HepG2 (cell line): Measurements from ENCODE around the gene GH2. TPM values are rescaled to one million over a fixed set of nuclear protein-coding genes. Genes with fewer than 3 reads are reported as not detected.

ENCODE experiments used
- ADNP ChIP-seq: sonication (generic); formaldehyde crosslinking; IDR thresholded peaks from 2 replicates; pipeline ENCODE4 v1.4.0; 2020; ENCODE audit warnings: missing genetic modification reagents
- ARID2 ChIP-seq: sonication (generic); formaldehyde crosslinking; IDR thresholded peaks from 2 replicates; pipeline ENCODE4 v1.8.1; 2022; ENCODE audit warnings: mild to moderate bottlenecking, missing genetic modification reagents, borderline replicate concordance
- CBX2 ChIP-seq, 2 experiments: fragments of 200-600 bp in 1 of 2; sonication (generic); formaldehyde crosslinking in 1 of 2; IDR thresholded peaks; 2 replicates each; pipeline versions ENCODE4 v1.7.0 to v1.8.1; 2018 to 2022; ENCODE audit warnings: low read depth in 2 of 2, low read length in 1 of 2, mild to moderate bottlenecking in 1 of 2, missing genetic modification reagents in 1 of 2
- DNMT1 ChIP-seq: sonication (generic); formaldehyde crosslinking; IDR thresholded peaks from 2 replicates; pipeline ENCODE4 v1.5.1; 2020; ENCODE audit warnings: mild to moderate bottlenecking, missing genetic modification reagents
- EP300 ChIP-seq, 3 experiments: sonication (generic) in 1 of 3; formaldehyde crosslinking in 1 of 3; IDR thresholded peaks; 2 replicates each; pipeline versions ENCODE4 v1.5.1 to v1.6.1; 2011 to 2020; ENCODE audit warnings: low read depth in 2 of 3, low read length in 2 of 3, borderline replicate concordance in 1 of 3, improper control_type of control experiment in 1 of 3, mild to moderate bottlenecking in 1 of 3, missing genetic modification reagents in 1 of 3, moderate library complexity in 1 of 3
- HOXA7 ChIP-seq: sonication (generic); formaldehyde crosslinking; IDR thresholded peaks from 2 replicates; pipeline ENCODE4 v1.8.1; 2022; ENCODE audit warnings: mild to moderate bottlenecking, missing genetic modification reagents, moderate library complexity
- IRX3 ChIP-seq: sonication (generic); formaldehyde crosslinking; IDR thresholded peaks from 2 replicates; pipeline ENCODE4 v1.8.1; 2023; ENCODE audit warnings: mild to moderate bottlenecking, low read depth, missing genetic modification reagents, borderline replicate concordance
- JDP2 ChIP-seq: sonication (generic); formaldehyde crosslinking; IDR thresholded peaks from 2 replicates; pipeline ENCODE4 v1.8.1; 2022; ENCODE audit warnings: missing genetic modification reagents, borderline replicate concordance
- MED1 ChIP-seq: sonication (generic); formaldehyde crosslinking; IDR thresholded peaks from 2 replicates; pipeline ENCODE4 v1.4.0; 2020; ENCODE audit warnings: missing genetic modification reagents
- NFIB ChIP-seq: sonication (generic); formaldehyde crosslinking; IDR thresholded peaks from 2 replicates; pipeline ENCODE4 v1.9.0; 2021; ENCODE audit warnings: missing genetic modification reagents, mild to moderate bottlenecking, borderline replicate concordance
- REPIN1 ChIP-seq: sonication (generic); formaldehyde crosslinking; IDR thresholded peaks from 2 replicates; pipeline ENCODE4 v1.8.0; 2022; ENCODE audit warnings: missing genetic modification reagents, low read depth, mild to moderate bottlenecking, borderline replicate concordance
- SAFB2 ChIP-seq: sonication (generic); formaldehyde crosslinking; IDR thresholded peaks from 2 replicates; pipeline ENCODE4 v1.5.1; 2020; ENCODE audit warnings: missing genetic modification reagents, low read depth, mild to moderate bottlenecking, borderline replicate concordance
- TAF15 ChIP-seq: fragments of 200-400 bp; formaldehyde crosslinking; IDR thresholded peaks from one replicate; pipeline ENCODE4 v1.6.1; 2018; ENCODE audit warnings: mild to moderate bottlenecking, low read depth, low read length; ENCODE audit not compliant: poor library complexity, severe bottlenecking
- TSC22D2 ChIP-seq: sonication (generic); formaldehyde crosslinking; IDR thresholded peaks from 2 replicates; pipeline ENCODE4 v1.5.1; 2020; ENCODE audit warnings: missing genetic modification reagents, mild to moderate bottlenecking, borderline replicate concordance
- ZBTB8A ChIP-seq: sonication (generic); formaldehyde crosslinking; IDR thresholded peaks from 2 replicates; pipeline ENCODE4 v1.4.0; 2020; ENCODE audit warnings: mild to moderate bottlenecking, low read depth, missing genetic modification reagents, borderline replicate concordance
- ZNF446 ChIP-seq: sonication (generic); formaldehyde crosslinking; IDR thresholded peaks from 2 replicates; pipeline ENCODE4 v1.5.0; 2020; ENCODE audit warnings: mild to moderate bottlenecking, missing genetic modification reagents
- ZNF674 ChIP-seq: sonication (generic); formaldehyde crosslinking; IDR thresholded peaks from 2 replicates; pipeline ENCODE4 v1.5.0; 2020; ENCODE audit warnings: low read depth, mild to moderate bottlenecking, missing genetic modification reagents
- polyA plus RNA-seq, 8 experiments: library from polyadenylated mRNA; depleted of rRNA in 3 of 8; stranded (reverse) in 7 of 8; unstranded in 1 of 8; fragments of >200 nt; fragmentation: Illumina TruSeq in 4 of 8; extraction: Trizol in 4 of 8; gene quantifications; 2 replicates each; pipeline versions ENCODE4 v1.2.1 to v1.2.3, GENCODE V29; 2011 to 2016; ENCODE audit warnings: low read depth in 4 of 8, missing spikeins in 1 of 8, mixed read lengths in 1 of 8; ENCODE audit not compliant: insufficient read depth in 1 of 8
- total RNA-seq, 5 experiments: library from RNA; depleted of rRNA; stranded (reverse); fragments of >200 nt; fragmentation: Illumina TruSeq; extraction: Trizol; gene quantifications; 2 replicates each; pipeline ENCODE4 v1.2.3, GENCODE V29; 2016; ENCODE audit warnings: low read depth in 1 of 5
- TF ChIP-seq, protein P1 (sequence below): sonication (generic); formaldehyde crosslinking; conservative IDR thresholded peaks from 2 replicates; pipeline ENCODE4 v1.8.0; 2022; ENCODE audit warnings: mild to moderate bottlenecking, moderate library complexity, missing genetic modification reagents
- TF ChIP-seq, protein P2 (sequence below): sonication (generic); formaldehyde crosslinking; IDR thresholded peaks from 2 replicates; pipeline ENCODE4 v1.4.0; 2020; ENCODE audit warnings: missing genetic modification reagents
- TF ChIP-seq, protein P3 (sequence below): IDR thresholded peaks from 2 replicates; pipeline ENCODE4 v1.6.1; 2016; ENCODE audit warnings: missing compliant biosample characterization, missing genetic modification reagents, borderline replicate concordance
- TF ChIP-seq, protein P4 (sequence below): sonication (generic); formaldehyde crosslinking; IDR thresholded peaks from 2 replicates; pipeline ENCODE4 v1.8.0; 2022; ENCODE audit warnings: missing genetic modification reagents, low read depth, mild to moderate bottlenecking, borderline replicate concordance
- TF ChIP-seq, protein P5 (sequence below): sonication (generic); formaldehyde crosslinking; IDR thresholded peaks from 2 replicates; pipeline ENCODE4 v1.5.0; 2020; ENCODE audit warnings: mild to moderate bottlenecking, missing genetic modification reagents

GH2 gene
- total and polyA plus RNA-seq, 2 of the 13 experiments (the other 11 are each of a cell fraction or from before 2014, with no cell fraction given), result not detected

DNA sequence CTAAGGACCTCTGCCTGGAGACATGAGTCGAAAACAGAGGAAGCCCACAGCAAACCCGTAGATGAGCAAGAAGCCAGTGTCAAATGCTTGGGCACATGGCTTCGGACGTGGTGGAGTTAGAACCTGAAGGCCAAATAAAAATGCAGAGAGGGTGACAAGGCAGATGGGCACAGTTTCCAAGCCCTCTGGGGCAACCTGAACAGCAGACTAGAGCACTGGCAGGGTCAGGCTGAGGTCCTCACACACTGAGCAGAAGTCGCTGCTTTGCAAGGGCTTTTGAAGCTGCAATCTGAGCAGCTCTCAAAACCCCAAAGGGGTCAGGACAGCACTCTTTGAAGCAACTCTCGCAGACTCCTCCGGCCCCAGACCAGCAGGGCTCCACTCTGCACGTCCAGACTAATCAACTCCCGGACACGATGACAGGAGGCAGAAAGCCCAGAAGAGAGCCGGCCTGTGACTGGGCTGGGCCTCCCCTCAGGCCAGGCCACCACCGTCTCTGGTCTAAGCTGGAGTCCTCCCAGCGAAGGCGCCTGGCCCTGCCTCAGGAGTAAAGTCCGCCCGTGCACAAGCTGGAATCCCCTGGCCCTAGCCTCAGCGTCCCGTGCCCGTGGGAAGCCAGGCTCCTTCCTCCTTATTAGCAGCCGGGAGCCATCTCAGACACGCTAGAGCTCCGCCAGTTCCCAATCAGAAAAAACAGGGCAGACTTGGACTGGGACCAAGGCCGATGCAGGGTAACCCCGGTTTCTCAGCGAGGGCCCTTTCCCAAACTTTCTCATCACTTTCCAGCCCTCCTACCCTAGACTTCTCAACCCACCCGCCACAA lies 40.2 kb downstream of the GH2 start (continued):
- no peak for TF ChIP-seq CBX2 (IDR thresholded peaks at IDR 0.05; ENCODE audit: low read depth, low read length)
- TF ChIP-seq CBX2 (CRISPR knock-in tag; IDR thresholded peaks at IDR 0.05; ENCODE audit: low read depth), result no peak
- TF ChIP-seq, protein P1, sequence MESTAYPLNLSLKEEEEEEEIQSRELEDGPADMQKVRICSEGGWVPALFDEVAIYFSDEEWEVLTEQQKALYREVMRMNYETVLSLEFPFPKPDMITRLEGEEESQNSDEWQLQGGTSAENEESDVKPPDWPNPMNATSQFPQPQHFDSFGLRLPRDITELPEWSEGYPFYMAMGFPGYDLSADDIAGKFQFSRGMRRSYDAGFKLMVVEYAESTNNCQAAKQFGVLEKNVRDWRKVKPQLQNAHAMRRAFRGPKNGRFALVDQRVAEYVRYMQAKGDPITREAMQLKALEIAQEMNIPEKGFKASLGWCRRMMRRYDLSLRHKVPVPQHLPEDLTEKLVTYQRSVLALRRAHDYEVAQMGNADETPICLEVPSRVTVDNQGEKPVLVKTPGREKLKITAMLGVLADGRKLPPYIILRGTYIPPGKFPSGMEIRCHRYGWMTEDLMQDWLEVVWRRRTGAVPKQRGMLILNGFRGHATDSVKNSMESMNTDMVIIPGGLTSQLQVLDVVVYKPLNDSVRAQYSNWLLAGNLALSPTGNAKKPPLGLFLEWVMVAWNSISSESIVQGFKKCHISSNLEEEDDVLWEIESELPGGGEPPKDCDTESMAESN (CRISPR knock-in tag), result no peak
- TF ChIP-seq, protein P2, sequence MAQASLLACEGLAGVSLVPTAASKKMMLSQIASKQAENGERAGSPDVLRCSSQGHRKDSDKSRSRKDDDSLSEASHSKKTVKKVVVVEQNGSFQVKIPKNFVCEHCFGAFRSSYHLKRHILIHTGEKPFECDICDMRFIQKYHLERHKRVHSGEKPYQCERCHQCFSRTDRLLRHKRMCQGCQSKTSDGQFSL (CRISPR knock-in tag), result 0 out of 2 replicates have a peak, but pooled peaks have one; percentile 47
- TF ChIP-seq TSC22D2 (CRISPR knock-in tag), result no peak
- no peak for TF ChIP-seq HOXA7 (CRISPR knock-in tag)
- TF ChIP-seq SAFB2 (CRISPR knock-in tag), result no peak; the same call in 1 of the 2 replicates
- TF ChIP-seq DNMT1, result no peak
- TF ChIP-seq TAF15, result no peak
- peak; percentile 56; the same call in 1 of the 2 replicates for TF ChIP-seq ARID2 (CRISPR knock-in tag)
- no peak for TF ChIP-seq EP300 (IDR thresholded peaks at IDR 0.05; ENCODE audit: low read depth in 2 of 2, low read length in 2 of 2)
- TF ChIP-seq EP300 (CRISPR knock-in tag; IDR thresholded peaks at IDR 0.05; ENCODE audit: borderline replicate concordance), result no peak
- TF ChIP-seq, protein P3, sequence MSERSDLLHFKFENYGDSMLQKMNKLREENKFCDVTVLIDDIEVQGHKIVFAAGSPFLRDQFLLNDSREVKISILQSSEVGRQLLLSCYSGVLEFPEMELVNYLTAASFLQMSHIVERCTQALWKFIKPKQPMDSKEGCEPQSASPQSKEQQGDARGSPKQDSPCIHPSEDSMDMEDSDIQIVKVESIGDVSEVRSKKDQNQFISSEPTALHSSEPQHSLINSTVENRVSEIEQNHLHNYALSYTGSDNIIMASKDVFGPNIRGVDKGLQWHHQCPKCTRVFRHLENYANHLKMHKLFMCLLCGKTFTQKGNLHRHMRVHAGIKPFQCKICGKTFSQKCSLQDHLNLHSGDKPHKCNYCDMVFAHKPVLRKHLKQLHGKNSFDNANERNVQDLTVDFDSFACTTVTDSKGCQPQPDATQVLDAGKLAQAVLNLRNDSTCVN (CRISPR knock-in tag), result no peak
- TF ChIP-seq, protein P4, sequence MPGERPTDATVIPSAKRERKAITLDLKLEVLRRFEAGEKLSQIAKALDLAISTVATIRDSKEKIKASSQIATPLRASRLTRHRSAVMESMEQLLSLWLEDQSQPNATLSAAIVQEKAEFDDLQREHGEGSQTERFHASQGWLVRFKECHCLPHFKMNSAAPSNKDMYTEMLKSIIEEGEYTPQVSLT, result no peak
- TF ChIP-seq ZBTB8A (CRISPR knock-in tag), result no peak
- TF ChIP-seq, protein P5, sequence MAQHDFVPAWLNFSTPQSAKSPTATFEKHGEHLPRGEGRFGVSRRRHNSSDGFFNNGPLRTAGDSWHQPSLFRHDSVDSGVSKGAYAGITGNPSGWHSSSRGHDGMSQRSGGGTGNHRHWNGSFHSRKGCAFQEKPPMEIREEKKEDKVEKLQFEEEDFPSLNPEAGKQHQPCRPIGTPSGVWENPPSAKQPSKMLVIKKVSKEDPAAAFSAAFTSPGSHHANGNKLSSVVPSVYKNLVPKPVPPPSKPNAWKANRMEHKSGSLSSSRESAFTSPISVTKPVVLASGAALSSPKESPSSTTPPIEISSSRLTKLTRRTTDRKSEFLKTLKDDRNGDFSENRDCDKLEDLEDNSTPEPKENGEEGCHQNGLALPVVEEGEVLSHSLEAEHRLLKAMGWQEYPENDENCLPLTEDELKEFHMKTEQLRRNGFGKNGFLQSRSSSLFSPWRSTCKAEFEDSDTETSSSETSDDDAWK (CRISPR knock-in tag), result no peak
- TF ChIP-seq REPIN1 (CRISPR knock-in tag), result no peak
- no peak for TF ChIP-seq JDP2
- TF ChIP-seq ZNF446, result no peak
- no peak for TF ChIP-seq NFIB (CRISPR knock-in tag)
- TF ChIP-seq ZNF674 (CRISPR knock-in tag), result no peak; the same call in 1 of the 2 replicates
- no peak for TF ChIP-seq IRX3
- no peak for TF ChIP-seq ADNP (CRISPR knock-in tag)
- no peak for TF ChIP-seq MED1
